ENCODE measurements around the gene TADA3. TPM values are rescaled to one million over a fixed set of nuclear protein-coding genes. Genes with fewer than 3 reads are reported as not detected.
A peak's percentile ranks its signal among the peaks of the same experiment; 100 is the strongest.

Gene TADA3
- total and polyA plus RNA-seq, 2 experiments from 2014 or later: 29.1 to 61.7 TPM

DNA sequence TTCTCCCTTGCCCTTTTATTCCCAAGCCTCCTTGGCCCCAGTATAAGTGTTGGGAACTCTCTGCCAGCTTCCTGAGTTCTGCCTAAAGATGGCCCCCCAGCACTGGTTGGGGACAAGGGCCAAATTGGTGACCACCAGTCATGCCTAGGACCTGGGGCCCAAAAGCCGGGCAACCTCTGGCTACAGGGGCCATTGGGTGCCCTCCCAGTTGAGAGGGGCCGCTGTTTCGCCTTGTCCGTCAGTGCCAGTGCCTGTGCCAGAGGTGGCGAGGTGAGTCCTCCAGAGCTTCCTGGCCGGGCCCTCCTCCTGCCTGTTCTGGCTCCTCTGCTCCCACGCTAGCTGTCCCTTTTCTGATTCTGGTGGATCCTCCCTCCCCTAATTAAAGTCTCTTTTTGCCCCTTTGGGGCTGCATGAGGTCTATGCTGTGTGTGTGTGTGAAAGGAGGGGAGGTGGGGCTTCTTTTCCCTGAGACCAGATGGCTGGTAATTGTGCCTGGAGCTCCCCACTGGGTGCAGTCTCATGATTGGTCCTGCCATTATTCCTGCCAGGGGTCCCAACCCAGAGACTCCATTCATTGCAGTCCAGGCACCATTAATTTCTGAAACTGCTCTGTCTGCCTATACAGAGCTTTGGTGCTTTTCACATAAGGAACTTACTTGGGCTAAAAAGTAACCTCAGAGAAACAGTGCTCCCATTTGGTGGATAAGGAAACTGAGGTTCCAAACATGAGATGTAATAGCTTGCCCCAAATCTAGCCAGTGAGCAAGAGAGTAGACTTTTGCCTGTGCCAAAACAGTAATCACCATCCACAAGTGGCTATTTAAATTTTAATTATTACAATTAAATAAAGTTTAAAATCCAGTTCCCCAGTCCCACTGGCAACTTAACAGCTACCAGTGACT lies 14.7 kb upstream of the TADA3 start:
- Histone ChIP-seq H4K20me1 (replicated peaks; ENCODE audit: insufficient read depth) (peaks cover 23% of the 10 kb centered on the region), H3K36me3 (ENCODE audit: insufficient read depth) (peaks cover 29% of the 10 kb centered on the region), H3K27me3 (ENCODE audit: insufficient read depth) (peaks cover 15% of the 10 kb centered on the region), H3K4me3 (no peak overlapping the region), H3K9me2 (ENCODE audit: insufficient read depth) (no peaks in the 10 kb centered on the region), H3K4me2 (no peak overlapping the region), H3F3A (replicated peaks; ENCODE audit: low read depth) (peaks cover 26% of the 10 kb centered on the region), H2AFZ (no peak overlapping the region), H3K79me2 (replicated peaks; ENCODE audit: insufficient read depth) (no peaks in the 10 kb centered on the region), H3K4me1 (ENCODE audit: insufficient read depth) (peaks cover 7% of the 10 kb centered on the region; the same call in 1 of the 2 replicates), H3K27ac (ENCODE audit: low read depth) (no peak overlapping the region)
- DNase-seq (ENCODE audit: low spot score) (no peak), ATAC-seq (no peak)
- peaks cover 51% of the 10 kb centered on the region for H3K36me3 Mint-ChIP-seq (ENCODE audit: low read depth)
- H3K9me3 Mint-ChIP-seq: no peaks in the 10 kb centered on the region; the same call in 2 of the 3 replicates
- peaks cover 16% of the 10 kb centered on the region for H3K27me3 Mint-ChIP-seq (ENCODE audit: insufficient read depth, low read depth, poor library complexity)
- H3K27ac Mint-ChIP-seq: 0 out of 2 replicates have a peak overlapping the region, but pooled peaks have one; percentile 43
- H3K4me1 Mint-ChIP-seq: peaks cover 22% of the 10 kb centered on the region
- no peak overlapping the region for H3K4me3 Mint-ChIP-seq
- TF ChIP-seq ZNF331 (CRISPR knock-in tag; IDR thresholded peaks at IDR 0.05; ENCODE audit: low read depth): no peak
- TF ChIP-seq, protein P1, sequence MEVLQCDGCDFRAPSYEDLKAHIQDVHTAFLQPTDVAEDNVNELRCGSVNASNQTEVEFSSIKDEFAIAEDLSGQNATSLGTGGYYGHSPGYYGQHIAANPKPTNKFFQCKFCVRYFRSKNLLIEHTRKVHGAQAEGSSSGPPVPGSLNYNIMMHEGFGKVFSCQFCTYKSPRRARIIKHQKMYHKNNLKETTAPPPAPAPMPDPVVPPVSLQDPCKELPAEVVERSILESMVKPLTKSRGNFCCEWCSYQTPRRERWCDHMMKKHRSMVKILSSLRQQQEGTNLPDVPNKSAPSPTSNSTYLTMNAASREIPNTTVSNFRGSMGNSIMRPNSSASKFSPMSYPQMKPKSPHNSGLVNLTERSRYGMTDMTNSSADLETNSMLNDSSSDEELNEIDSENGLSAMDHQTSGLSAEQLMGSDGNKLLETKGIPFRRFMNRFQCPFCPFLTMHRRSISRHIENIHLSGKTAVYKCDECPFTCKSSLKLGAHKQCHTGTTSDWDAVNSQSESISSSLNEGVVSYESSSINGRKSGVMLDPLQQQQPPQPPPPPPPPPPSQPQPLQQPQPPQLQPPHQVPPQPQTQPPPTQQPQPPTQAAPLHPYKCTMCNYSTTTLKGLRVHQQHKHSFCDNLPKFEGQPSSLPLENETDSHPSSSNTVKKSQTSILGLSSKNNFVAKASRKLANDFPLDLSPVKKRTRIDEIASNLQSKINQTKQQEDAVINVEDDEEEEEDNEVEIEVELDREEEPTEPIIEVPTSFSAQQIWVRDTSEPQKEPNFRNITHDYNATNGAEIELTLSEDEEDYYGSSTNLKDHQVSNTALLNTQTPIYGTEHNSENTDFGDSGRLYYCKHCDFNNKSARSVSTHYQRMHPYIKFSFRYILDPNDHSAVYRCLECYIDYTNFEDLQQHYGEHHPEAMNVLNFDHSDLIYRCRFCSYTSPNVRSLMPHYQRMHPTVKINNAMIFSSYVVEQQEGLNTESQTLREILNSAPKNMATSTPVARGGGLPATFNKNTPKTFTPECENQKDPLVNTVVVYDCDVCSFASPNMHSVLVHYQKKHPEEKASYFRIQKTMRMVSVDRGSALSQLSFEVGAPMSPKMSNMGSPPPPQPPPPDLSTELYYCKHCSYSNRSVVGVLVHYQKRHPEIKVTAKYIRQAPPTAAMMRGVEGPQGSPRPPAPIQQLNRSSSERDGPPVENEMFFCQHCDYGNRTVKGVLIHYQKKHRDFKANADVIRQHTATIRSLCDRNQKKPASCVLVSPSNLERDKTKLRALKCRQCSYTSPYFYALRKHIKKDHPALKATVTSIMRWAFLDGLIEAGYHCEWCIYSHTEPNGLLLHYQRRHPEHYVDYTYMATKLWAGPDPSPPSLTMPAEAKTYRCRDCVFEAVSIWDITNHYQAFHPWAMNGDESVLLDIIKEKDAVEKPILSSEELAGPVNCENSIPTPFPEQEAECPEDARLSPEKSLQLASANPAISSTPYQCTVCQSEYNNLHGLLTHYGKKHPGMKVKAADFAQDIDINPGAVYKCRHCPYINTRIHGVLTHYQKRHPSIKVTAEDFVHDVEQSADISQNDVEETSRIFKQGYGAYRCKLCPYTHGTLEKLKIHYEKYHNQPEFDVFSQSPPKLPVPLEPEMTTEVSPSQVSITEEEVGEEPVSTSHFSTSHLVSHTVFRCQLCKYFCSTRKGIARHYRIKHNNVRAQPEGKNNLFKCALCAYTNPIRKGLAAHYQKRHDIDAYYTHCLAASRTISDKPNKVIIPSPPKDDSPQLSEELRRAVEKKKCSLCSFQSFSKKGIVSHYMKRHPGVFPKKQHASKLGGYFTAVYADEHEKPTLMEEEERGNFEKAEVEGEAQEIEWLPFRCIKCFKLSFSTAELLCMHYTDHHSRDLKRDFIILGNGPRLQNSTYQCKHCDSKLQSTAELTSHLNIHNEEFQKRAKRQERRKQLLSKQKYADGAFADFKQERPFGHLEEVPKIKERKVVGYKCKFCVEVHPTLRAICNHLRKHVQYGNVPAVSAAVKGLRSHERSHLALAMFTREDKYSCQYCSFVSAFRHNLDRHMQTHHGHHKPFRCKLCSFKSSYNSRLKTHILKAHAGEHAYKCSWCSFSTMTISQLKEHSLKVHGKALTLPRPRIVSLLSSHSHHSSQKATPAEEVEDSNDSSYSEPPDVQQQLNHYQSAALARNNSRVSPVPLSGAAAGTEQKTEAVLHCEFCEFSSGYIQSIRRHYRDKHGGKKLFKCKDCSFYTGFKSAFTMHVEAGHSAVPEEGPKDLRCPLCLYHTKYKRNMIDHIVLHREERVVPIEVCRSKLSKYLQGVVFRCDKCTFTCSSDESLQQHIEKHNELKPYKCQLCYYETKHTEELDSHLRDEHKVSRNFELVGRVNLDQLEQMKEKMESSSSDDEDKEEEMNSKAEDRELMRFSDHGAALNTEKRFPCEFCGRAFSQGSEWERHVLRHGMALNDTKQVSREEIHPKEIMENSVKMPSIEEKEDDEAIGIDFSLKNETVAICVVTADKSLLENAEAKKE (CRISPR knock-in tag; IDR thresholded peaks at IDR 0.05): no peak
- TF ChIP-seq STAT1 (IDR thresholded peaks at IDR 0.05; ENCODE audit: unreplicated experiment): no peak

GRCh38 chr3:9806137-9806536 lies 13.9 kb upstream of the TADA3 start:
- H2AFZ ChIP-seq: no peak overlapping the region
- H3K4me1 Mint-ChIP-seq: peaks cover 19% of the 10 kb centered on the region
- no peaks in the 10 kb centered on the region for H3K9me2 ChIP-seq (ENCODE audit: insufficient read depth)
- H3K4me1 ChIP-seq (ENCODE audit: insufficient read depth): peaks cover 7% of the 10 kb centered on the region; the same call in 1 of the 2 replicates
- H3K27ac ChIP-seq (ENCODE audit: low read depth): no peak overlapping the region
- DNase-seq (ENCODE audit: low spot score) (no peak), ATAC-seq (no peak)
- peaks cover 28% of the 10 kb centered on the region for H3F3A ChIP-seq (replicated peaks; ENCODE audit: low read depth)
- no peak overlapping the region for H3K4me2 ChIP-seq
- H3K27me3 Mint-ChIP-seq (ENCODE audit: insufficient read depth, low read depth, poor library complexity): peaks cover 14% of the 10 kb centered on the region
- peaks cover 25% of the 10 kb centered on the region for H4K20me1 ChIP-seq (replicated peaks; ENCODE audit: insufficient read depth)
- H3K36me3 Mint-ChIP-seq (ENCODE audit: low read depth): peaks cover 58% of the 10 kb centered on the region
- H3K4me3 ChIP-seq: no peak overlapping the region
- H3K36me3 ChIP-seq (ENCODE audit: insufficient read depth): peaks cover 37% of the 10 kb centered on the region
- H3K27ac Mint-ChIP-seq: no peak overlapping the region
- no peak overlapping the region for H3K4me3 Mint-ChIP-seq
- TF ChIP-seq STAT1 (IDR thresholded peaks at IDR 0.05; ENCODE audit: unreplicated experiment) (no peak), CREB1 (CRISPR knock-in tag; IDR thresholded peaks at IDR 0.05; ENCODE audit: low read depth) (no peak)
- TF ChIP-seq, protein P1 (CRISPR knock-in tag; IDR thresholded peaks at IDR 0.05): no peak
- H3K79me2 ChIP-seq (replicated peaks; ENCODE audit: insufficient read depth): no peaks in the 10 kb centered on the region
- H3K27me3 ChIP-seq (ENCODE audit: insufficient read depth): peaks cover 7% of the 10 kb centered on the region
- H3K9me3 Mint-ChIP-seq: no peaks in the 10 kb centered on the region; the same call in 2 of the 3 replicates

All from GM23338 (cell line).